GM19035 (cell line): ENCODE measurements around the gene NR4A1.

Experiments
- ATAC-seq: cut with Tn5 transposase; IDR thresholded peaks from one replicate; pipeline ENCODE4 v1.9.1; 2021; ENCODE audit not compliant: unreplicated experiment

NR4A1 gene

DNA sequence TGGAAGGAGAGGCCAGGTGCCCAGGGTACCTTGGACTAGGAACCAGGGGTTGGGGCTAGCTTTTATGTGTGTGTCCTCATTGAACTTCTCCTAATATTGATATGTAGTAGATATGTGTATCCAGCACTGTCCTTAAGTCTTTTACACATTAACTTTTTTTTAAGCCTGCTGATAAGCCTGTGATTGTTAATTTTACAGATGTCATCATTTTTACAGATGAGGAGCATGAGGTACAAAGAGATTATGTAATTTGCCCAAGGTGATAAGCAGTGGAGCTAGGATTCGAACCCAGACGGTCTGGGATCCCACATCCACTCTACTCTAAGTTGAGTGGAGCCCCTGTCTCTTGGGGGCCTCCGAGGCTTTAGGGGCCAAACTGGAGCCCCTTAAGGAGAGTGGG lies 10.2 kb upstream of the NR4A1 start:
- no peak for ATAC-seq

DNA sequence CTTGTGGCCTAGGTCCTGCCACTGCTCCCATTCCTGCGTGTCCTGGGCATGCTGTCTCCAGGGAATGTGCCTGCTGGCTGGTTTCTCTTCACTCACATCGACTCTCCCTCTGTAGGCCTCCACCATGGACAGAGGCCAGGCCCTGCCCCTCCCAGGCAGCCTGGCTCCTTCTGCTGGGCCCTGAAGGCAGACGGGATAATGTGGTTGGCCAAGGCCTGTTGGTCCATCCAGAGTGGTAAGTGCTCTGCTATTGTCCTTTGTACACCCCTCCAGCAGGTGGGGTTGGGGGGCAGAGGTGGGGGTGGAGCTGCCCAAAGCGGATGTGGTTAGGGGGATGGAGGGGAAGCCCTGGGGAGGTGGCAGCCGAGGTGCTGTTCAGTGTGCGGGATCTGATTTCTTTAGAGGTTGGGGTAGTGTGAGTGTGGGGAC lies 9.5 kb upstream of the NR4A1 start:
- no peak for ATAC-seq

DNA sequence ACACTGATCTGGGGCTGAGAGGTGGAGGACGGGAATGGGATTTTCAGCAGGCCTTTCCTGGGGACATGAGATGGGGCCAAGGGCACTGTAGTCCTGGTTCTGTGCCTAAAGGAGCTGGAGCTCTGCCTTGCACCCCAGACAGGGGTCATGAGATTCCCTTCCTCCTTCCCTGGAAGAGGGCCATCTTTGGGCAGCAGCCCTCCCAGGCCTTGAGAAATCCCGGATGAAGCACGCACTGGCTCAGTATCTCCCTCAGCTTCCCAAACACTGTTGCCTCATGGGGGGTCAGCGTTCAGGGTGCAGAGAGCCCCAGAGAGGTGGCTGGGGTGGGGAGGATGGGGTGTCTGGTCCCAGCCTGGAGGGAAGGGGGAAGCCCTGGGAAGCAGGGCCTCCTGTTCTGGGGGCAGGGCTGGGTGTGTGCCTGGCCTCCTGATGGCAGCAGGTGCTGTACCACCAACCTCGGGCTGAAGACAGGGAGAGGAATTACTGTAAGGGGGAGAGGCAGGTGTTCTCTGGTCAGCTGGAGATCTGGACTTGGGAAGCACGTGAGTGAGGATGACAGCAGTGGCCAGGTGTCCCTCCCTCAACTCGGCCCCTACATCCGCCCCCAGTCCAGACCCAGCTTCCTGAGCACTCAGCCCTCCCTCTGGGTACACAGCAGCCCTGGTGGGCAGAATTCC lies 8.4 kb upstream of the NR4A1 start:
- ATAC-seq: no peak

DNA sequence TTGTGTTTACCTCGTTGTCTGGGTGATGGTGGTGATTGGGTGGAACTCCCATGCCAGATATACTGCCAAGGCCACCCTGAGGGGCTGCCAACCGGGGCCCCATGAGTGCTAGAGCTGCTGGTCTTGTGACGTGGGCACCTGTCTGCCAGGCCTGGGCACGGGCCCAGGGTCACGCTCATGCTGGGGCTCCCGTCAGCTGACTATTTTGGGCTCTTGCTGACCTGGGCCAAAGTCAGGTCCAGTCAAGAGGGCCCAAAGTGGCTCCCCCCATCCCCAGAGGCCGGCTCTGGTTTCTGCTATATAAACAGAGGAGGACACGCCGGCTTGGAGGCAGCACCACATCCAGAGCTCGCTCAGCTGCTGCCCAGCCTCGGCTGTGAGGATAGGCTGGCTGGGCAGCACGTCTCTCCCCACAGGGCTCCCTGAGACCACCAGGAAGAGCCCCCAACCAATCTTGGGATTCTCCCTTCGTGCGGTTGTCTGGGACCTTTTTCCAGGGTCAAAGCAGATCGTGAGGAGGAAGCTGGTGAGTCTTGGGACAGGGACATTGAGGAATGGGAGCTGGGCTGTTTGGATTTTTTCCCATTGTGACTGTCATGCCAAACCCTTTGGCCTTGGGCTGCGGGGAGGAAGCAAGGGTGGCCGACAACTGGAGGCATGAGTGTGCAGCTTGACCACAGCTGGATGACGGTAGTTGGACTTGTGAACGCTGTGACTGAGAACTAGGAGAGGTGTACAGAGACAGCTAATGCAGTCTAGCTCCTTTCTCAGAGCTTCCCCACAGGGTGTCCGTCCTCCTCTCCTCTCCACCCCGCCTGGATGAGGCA lies 7.6 kb upstream of the NR4A1 start:
- ATAC-seq: no peak

DNA sequence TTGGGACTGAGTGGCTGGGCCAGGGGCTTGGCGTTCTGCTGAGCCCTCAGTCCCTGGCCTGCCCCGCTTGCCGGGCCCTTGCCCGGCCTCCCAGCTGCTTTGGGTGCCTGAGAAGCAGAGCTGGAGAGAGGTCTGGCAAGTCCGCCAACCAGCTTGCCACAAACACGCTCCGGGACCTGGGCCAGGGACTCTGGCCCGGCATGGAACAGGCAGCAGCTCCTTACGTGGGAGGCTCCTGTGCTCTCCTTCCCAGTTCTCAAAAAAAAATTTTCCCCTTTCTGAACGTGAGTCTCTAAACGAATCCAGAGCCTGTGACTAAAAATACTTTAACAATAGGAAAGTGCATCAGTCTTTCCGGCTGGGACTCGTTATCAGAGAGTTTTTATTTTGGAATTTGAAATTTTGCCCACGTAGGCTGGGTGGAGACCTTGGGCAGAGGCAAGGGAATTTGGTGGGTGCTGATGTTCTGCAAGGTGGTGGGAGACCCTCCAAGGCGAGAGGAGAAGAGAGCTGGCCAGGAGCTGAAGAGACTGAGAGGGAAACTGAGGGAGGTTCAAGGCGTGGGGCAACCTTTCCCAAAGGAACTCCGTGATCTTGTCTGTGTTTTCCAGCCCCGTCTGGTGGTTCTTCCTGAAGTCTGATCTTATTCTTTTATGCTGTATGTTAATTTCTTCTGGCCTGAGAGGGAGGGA lies 6.8 kb upstream of the NR4A1 start:
- ATAC-seq: no peak

DNA sequence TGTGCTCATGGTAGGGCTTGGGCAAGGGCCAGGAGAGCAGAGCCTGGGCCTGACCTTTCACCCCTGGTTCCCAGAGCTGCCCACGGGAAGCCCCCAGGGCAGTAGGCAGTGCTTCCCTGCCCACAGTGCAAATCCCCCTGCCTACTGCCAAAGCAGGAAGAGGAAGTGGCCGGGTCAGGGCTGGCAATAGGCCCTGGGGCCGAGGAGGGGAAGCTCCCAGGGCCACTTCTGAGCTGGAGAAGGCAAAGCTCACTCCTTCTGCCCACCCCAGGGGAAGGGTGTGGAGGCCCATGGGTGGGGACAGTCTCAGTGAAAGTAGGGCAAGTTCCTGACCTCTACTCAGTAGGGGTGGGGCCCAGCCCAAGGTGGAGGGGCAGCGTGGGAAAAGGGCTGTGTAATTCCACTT lies 5.4 kb upstream of the NR4A1 start:
- no peak for ATAC-seq

DNA sequence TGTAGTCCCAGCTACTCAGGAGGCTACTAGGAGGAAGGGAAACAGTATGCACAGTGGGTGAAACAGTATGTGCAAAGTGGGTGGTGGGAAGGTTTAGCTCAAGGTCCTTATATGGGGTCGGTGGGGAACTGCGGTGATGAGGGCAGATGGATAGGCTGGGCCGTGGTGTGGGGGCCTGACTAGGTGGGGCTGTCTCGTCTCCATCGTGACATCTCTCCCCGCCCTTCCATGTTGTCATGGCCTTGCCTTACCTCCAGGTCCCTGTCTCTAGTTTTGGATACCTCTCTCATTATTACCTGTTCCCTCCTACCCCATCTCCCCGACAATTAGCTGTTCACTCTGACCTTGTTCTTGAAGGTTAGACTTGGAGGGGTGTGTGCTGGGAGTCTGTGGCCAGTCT lies 4.4 kb upstream of the NR4A1 start:
- ATAC-seq: no peak

DNA sequence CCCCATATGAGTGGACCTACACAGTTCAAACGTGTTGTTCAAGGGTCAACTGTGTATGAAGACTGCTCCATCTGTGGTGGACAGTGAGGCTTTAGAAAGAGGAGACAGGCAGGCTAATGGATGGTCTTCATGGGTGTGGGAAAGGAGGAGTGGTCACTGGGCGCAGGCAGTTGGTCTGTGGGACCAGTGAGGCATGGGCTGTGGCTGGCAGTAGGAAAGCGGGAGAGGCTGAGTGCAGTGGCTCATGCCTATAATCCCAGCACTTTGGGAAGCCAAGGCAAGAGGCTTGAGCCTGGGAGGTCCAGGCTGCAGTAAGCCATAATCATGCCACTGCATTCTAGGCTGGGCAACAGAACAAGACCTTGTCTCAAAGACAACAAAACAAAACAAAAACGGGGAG lies 2.0 kb upstream of the NR4A1 start:
- no peak for ATAC-seq

DNA sequence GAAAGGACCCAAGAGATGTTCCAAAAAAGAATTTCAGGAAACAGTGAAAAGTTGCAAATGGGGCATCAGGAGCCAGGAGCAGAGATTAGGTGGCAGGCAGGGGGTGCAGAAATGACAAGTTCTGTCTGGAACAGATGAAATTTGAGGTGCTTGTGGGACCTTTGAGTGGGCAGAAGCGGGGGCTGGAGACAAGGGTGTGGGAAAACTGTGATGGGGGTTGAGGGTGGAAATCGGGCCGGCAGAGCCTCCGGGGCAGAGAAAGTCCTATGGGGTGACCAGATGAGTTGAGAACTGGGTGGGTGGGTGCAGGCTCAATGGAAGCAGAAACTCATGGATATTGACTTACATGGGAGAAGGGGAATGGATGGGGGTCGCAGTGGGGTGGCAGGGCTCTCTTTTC lies 1.6 kb upstream of the NR4A1 start:
- no peak for ATAC-seq

DNA sequence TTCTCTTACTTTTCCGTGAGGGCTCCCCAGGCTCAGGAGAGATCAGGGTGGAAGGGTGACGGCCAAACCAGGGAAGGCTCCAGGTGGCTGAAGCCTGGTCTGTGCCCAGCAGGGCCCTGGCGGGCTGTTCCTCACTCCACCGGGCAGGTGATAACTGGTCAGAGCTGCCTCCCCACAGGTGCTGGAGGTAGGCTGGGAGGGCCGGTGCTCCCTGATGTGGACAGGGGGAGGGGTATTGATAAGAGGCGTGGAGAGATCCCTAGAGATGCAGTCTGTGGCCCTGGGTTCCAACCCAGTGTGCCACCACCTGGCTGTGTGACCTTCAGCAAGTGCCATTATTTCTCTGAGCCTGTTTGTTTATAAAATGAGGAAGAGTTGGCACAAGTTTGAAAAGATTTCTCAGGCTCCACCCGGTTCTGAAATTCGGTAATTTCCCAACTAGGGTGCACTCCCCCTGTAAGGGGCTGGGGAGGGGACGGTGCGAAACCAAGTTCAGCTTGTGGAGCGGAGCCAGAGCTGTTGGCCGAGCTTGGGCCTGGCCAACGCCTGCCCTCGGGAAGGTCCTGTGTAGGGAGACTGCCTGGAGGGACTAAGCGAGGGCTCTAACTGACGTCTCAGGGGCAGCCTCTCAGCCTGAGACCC lies 1.0 kb upstream of the NR4A1 start:
- ATAC-seq: no peak

DNA sequence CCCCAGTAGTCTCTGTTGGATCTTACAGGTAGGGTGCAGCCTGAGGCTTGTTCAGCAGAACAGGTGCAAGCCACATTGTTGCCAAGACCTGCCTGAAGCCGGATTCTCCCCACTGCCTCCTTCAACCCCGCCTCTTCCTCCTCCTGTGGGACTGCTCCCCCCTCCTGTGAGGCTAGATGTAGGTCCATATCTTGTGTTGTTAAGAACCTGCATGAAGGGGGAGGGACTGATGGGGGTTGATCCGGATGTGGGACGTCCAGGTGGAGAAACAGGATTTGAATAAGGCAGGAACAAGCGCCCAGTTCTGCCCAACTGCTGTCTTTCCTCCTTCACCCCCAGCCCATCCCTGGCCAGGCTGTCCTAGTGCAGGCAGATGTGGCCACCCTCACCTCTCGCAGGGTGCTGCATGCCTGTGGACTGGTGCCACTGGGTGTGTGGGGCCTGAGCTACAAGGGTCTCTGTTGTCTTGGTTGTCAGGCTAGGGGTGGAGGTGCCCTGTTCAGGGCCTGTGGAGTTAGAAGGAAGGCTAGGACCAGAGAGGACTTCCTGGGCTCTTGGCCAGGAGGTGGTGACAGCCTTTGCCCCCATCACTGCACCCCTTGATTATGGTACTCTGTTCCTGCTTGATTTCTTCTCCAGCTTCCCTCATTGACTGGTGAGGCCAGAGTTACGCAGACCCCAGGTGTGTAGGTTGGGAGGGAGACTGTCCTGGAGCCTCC lies 1.4 kb downstream of the NR4A1 start:
- ATAC-seq: no peak

DNA sequence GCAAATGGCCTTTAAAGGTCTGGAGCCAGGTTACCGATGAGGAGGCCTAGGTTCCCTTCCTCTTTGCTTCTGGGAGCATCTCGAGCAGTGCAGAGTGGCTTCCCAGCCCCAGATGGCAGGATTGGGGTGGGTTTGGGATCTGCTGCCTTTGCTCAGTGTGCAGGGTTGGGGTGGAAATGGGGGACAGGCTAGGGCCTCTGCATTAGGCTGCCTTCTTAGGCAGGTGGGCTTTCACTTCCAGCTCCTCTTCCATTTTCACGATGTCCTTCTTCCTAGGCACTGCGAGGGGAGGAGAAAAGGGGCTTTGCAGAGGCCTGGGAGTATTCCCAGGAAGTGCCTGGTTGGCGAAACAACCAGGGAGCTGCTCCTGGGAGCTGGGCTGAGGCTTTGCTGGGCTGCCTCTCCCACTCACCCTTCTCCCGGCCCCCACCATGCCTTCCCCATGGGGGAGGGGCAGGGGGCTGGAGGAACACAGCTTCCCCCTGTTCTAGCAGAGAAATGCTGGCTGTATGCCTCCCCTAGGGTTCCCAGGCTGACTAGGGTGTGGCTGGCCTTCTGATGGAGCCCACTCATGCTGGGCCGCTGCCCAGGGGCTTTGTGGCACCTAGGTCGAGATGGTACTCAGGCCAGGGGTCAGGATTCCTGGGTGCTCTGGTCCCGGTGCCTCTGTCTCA lies 2.4 kb downstream of the NR4A1 start:
- ATAC-seq: no peak

DNA sequence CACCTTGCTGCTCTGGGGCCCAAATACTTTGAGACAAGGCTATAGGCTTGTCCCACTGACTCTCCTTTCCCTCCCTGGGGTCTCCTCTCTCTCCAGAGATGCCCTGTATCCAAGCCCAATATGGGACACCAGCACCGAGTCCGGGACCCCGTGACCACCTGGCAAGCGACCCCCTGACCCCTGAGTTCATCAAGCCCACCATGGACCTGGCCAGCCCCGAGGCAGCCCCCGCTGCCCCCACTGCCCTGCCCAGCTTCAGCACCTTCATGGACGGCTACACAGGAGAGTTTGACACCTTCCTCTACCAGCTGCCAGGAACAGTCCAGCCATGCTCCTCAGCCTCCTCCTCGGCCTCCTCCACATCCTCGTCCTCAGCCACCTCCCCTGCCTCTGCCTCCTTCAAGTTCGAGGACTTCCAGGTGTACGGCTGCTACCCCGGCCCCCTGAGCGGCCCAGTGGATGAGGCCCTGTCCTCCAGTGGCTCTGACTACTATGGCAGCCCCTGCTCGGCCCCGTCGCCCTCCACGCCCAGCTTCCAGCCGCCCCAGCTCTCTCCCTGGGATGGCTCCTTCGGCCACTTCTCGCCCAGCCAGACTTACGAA lies 3.1 kb downstream of the NR4A1 start:
- no peak for ATAC-seq

DNA sequence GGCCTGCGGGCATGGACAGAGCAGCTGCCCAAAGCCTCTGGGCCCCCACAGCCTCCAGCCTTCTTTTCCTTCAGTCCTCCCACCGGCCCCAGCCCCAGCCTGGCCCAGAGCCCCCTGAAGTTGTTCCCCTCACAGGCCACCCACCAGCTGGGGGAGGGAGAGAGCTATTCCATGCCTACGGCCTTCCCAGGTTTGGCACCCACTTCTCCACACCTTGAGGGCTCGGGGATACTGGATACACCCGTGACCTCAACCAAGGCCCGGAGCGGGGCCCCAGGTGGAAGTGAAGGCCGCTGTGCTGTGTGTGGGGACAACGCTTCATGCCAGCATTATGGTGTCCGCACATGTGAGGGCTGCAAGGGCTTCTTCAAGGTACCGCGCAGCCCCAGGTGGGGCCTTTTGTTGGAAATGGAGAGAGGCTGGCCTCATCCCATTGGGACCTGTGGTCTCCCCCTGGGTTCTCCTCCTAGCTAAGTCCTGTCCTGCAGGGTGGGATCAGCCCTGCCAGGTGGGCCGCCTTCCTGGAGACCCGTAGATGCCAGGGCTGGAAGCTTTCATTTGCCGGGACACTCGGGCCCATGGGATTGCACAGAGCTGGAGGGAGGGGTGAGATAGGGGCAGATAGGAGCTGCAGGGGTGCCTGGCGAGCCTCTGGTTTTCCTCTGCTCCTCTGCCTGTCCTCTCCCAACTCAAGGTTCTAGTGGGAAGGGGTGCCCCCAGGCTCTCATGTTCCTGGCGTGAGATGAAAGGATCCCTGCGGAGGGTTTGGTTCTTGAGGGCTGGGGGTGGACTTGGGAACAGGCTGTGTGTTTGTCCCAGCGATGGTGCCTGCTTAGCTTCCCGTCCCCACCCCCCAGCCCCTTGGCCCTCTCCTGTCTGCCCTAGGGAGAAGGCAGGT lies 3.8 kb downstream of the NR4A1 start:
- ATAC-seq: no peak

DNA sequence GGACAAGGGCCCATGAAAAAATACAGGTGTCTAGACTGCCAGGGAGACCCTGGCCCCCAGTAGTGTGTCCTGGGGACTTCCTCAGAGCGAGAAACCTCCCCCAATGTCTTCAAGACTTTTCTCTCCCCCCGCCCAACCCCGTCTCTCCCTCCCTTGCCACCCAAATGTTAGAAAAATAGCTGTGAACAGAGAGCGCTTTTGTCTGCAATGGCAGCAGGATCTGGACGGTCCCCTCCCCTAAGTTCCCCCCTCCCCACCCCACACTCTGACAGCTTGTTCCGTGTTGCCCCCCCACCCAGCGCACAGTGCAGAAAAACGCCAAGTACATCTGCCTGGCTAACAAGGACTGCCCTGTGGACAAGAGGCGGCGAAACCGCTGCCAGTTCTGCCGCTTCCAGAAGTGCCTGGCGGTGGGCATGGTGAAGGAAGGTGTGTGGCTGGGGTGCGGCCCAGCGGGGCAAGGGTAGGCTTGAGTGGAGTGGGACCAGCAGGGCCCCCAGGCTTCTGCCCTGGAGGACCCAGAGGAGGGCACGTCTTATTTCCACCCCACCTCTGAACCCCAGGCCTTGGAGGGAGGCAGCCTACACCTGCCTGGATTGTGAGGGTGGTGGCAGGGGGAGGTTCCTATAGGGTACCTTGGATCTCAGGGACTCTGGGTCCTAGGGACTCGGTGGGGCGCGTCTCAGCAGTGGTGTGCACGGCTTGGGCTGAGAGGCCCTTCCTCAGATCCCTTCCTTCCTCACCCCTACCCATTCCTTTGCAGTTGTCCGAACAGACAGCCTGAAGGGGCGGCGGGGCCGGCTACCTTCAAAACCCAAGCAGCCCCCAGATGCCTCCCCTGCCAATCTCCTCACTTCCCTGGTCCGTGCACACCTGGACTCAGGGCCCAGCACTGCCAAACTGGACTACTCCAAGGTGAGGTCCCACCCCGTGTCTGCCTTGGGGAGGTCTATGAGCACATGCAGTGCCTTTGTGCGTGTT lies 4.8 kb downstream of the NR4A1 start:
- no peak for ATAC-seq

DNA sequence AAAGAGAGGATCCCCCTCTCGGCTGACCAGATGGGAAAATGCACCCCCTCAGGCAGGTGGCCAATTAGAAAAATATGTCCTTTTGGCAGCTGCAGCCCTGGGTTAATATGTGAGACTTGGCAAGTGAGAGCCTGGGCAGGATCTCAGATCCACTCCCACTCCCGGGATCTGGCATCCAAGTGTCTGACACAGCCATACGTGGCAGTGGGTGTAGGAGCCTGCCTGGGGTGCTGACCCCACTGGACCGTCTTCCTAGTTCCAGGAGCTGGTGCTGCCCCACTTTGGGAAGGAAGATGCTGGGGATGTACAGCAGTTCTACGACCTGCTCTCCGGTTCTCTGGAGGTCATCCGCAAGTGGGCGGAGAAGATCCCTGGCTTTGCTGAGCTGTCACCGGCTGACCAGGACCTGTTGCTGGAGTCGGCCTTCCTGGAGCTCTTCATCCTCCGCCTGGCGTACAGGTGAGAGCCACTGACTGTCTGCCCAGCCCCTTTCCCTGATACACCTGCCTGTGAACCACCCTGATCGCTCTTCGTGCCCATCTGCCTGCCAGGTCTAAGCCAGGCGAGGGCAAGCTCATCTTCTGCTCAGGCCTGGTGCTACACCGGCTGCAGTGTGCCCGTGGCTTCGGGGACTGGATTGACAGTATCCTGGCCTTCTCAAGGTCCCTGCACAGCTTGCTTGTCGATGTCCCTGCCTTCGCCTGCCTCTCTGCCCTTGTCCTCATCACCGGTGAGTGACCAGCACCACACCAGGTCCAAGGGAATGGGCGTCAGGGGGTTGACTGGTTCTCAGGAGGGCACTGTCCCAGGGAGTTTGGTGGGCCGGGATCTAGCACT lies 5.8 kb downstream of the NR4A1 start:
- no peak for ATAC-seq
